HEK293 (cell line): ENCODE results near the gene PRPF8.
A peak's percentile ranks its signal among the peaks of the same experiment; 100 is the strongest.

Source experiments
- EGR2 ChIP-seq: fragments of 450-650 bp; formaldehyde crosslinking; IDR thresholded peaks from 2 replicates; pipeline ENCODE4 v1.5.1; 2016; ENCODE audit warnings: low read depth, missing biosample characterization, missing genetic modification characterization
- GLIS1 ChIP-seq: fragments of 450-650 bp; formaldehyde crosslinking; IDR thresholded peaks from 2 replicates; pipeline ENCODE4 v1.5.1; 2016; ENCODE audit warnings: missing biosample characterization, missing genetic modification characterization
- HOXA7 ChIP-seq: sonication (generic); formaldehyde crosslinking; IDR thresholded peaks from 2 replicates; pipeline ENCODE4 v1.8.1; 2022; ENCODE audit warnings: missing genetic modification reagents, borderline replicate concordance
- IKZF3 ChIP-seq: fragments of 450-650 bp; IDR thresholded peaks from 2 replicates; pipeline ENCODE4 v1.5.0; 2018; ENCODE audit warnings: missing biosample characterization, mild to moderate bottlenecking, missing genetic modification characterization, moderate library complexity
- KLF1 ChIP-seq: fragments of 450-650 bp; formaldehyde crosslinking; IDR thresholded peaks from 2 replicates; pipeline ENCODE4 v1.5.1; 2016; ENCODE audit warnings: missing biosample characterization, missing genetic modification characterization
- KLF8 ChIP-seq: fragments of 450-650 bp; formaldehyde crosslinking; IDR thresholded peaks from 2 replicates; pipeline ENCODE4 v1.5.1; 2016; ENCODE audit warnings: missing biosample characterization, missing genetic modification characterization
- SP7 ChIP-seq: fragments of 450-650 bp; formaldehyde crosslinking; IDR thresholded peaks from 2 replicates; pipeline ENCODE4 v1.5.1; 2016; ENCODE audit warnings: missing biosample characterization, missing genetic modification characterization
- ZBTB20 ChIP-seq: fragments of 450-650 bp; formaldehyde crosslinking; IDR thresholded peaks from 2 replicates; pipeline ENCODE4 v1.5.1; 2016; ENCODE audit warnings: missing biosample characterization, missing genetic modification characterization
- ZBTB8A ChIP-seq: fragments of 450-650 bp; formaldehyde crosslinking; IDR thresholded peaks from 2 replicates; pipeline ENCODE4 v1.5.1; 2016; ENCODE audit warnings: missing biosample characterization, missing genetic modification characterization
- ZFP69B ChIP-seq: fragments of 450-650 bp; formaldehyde crosslinking; IDR thresholded peaks from 2 replicates; pipeline ENCODE4 v1.5.1; 2016; ENCODE audit warnings: missing biosample characterization, missing genetic modification characterization
- ZIC2 ChIP-seq: fragments of 450-650 bp; formaldehyde crosslinking; IDR thresholded peaks from 2 replicates; pipeline ENCODE4 v1.5.1; 2016; ENCODE audit warnings: missing biosample characterization, missing genetic modification characterization
- ZNF132 ChIP-seq: fragments of 450-650 bp; formaldehyde crosslinking; IDR thresholded peaks from 2 replicates; pipeline ENCODE4 v1.5.1; 2017; ENCODE audit warnings: missing biosample characterization, missing genetic modification characterization, borderline replicate concordance
- ZNF169 ChIP-seq: fragments of 450-650 bp; formaldehyde crosslinking; IDR thresholded peaks from 2 replicates; pipeline ENCODE4 v1.5.1; 2016; ENCODE audit warnings: missing biosample characterization, missing genetic modification characterization
- ZNF184 ChIP-seq: fragments of 450-650 bp; IDR thresholded peaks from 2 replicates; pipeline ENCODE4 v1.5.1; 2018; ENCODE audit warnings: missing biosample characterization, mild to moderate bottlenecking, missing genetic modification characterization
- ZNF324 ChIP-seq: fragments of 450-650 bp; formaldehyde crosslinking; IDR thresholded peaks from 2 replicates; pipeline ENCODE4 v1.5.1; 2016; ENCODE audit warnings: missing biosample characterization, missing genetic modification characterization
- ZNF335 ChIP-seq: fragments of 450-650 bp; formaldehyde crosslinking; conservative IDR thresholded peaks from 2 replicates; pipeline ENCODE4 v1.5.1; 2016; ENCODE audit warnings: missing biosample characterization, missing genetic modification characterization
- ZNF423 ChIP-seq: fragments of 450-650 bp; formaldehyde crosslinking; IDR thresholded peaks from 2 replicates; pipeline ENCODE4 v1.5.1; 2016; ENCODE audit warnings: missing biosample characterization, missing genetic modification characterization
- ZNF621 ChIP-seq: fragments of 450-650 bp; formaldehyde crosslinking; IDR thresholded peaks from 2 replicates; pipeline ENCODE4 v1.5.1; 2017; ENCODE audit warnings: missing biosample characterization, missing genetic modification characterization
- ZNF629 ChIP-seq: fragments of 450-650 bp; formaldehyde crosslinking; IDR thresholded peaks from 2 replicates; pipeline ENCODE4 v1.5.1; 2017; ENCODE audit warnings: missing biosample characterization, missing genetic modification characterization
- ZNF707 ChIP-seq: fragments of 450-650 bp; formaldehyde crosslinking; IDR thresholded peaks from 2 replicates; pipeline ENCODE4 v1.5.1; 2016; ENCODE audit warnings: missing biosample characterization, missing genetic modification characterization
- TF ChIP-seq, protein P1 (sequence below): fragments of 450-650 bp; formaldehyde crosslinking; IDR thresholded peaks from 2 replicates; pipeline ENCODE4 v1.5.1; 2017; ENCODE audit warnings: missing biosample characterization, mild to moderate bottlenecking, missing genetic modification characterization, moderate library complexity
- TF ChIP-seq, protein P2 (sequence below): fragments of 450-650 bp; formaldehyde crosslinking; IDR thresholded peaks from 2 replicates; pipeline ENCODE4 v1.5.1; 2016; ENCODE audit warnings: missing biosample characterization, missing genetic modification characterization
- TF ChIP-seq, protein P3 (sequence below): fragments of 450-650 bp; formaldehyde crosslinking; IDR thresholded peaks from 2 replicates; pipeline ENCODE4 v1.5.1; 2016; ENCODE audit warnings: missing biosample characterization, missing genetic modification characterization
- TF ChIP-seq, protein P4 (sequence below): fragments of 450-650 bp; formaldehyde crosslinking; IDR thresholded peaks from 2 replicates; pipeline ENCODE4 v1.5.1; 2017; ENCODE audit warnings: missing biosample characterization, missing genetic modification characterization
- TF ChIP-seq, protein P5 (sequence below): fragments of 450-650 bp; formaldehyde crosslinking; IDR thresholded peaks from 2 replicates; pipeline ENCODE4 v1.5.1; 2016; ENCODE audit warnings: missing biosample characterization, missing genetic modification characterization
- TF ChIP-seq, protein P6 (sequence below): fragments of 450-650 bp; formaldehyde crosslinking; IDR thresholded peaks from 2 replicates; pipeline ENCODE4 v1.5.1; 2016; ENCODE audit warnings: missing biosample characterization, missing genetic modification characterization
- TF ChIP-seq, protein P7 (sequence below): fragments of 450-650 bp; formaldehyde crosslinking; IDR thresholded peaks from 2 replicates; pipeline ENCODE4 v1.5.1; 2016; ENCODE audit warnings: missing biosample characterization, missing genetic modification characterization

Gene PRPF8

DNA sequence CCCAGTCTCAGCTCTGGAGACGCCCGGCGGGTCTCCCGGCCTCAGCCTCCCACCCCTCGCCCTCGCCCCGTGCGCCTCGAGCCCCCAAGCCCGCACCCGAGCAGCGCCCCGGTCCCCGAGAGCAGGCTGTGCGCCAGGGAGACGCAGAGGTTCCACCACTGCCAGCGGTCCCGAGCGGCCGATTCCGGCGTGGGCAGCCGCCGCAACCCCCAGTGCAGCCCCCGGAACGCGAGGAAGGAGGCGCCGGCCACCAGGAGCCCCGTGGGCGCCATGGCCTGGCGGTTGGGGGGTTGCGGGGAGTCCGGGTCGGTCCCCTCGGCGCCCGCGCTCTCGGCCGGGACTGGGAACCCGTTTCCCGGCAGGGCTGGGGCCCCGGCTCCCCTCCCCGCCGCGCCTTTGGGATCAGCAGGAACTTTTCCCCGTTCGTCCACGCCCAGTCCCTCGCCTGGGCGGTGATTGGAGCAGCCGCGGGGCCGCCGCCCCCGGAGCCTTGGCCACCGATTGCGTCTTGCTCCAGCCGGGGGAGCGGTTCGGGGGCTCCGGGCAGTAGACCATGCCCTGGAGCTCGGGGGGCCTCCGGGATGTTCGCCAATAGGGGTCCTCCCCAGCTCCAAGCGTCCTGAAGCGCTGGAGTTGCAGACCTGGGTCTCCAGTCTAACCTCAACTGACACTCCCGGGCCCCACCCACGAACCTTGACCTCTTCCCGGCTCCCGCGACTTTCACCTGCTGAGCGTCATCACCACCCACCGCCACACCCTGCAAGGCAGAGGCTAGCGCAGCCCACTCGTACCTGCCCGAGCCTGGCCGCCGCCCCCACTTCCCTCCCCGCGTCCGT lies 25.5 kb upstream of the PRPF8 start, which contains the start of gene TLCD2 (continued):
- TF ChIP-seq, protein P1, sequence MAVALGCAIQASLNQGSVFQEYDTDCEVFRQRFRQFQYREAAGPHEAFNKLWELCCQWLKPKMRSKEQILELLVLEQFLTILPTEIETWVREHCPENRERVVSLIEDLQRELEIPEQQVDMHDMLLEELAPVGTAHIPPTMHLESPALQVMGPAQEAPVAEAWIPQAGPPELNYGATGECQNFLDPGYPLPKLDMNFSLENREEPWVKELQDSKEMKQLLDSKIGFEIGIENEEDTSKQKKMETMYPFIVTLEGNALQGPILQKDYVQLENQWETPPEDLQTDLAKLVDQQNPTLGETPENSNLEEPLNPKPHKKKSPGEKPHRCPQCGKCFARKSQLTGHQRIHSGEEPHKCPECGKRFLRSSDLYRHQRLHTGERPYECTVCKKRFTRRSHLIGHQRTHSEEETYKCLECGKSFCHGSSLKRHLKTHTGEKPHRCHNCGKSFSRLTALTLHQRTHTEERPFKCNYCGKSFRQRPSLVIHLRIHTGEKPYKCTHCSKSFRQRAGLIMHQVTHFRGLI (tag by site-specific recombination) = no peak
- peak; percentile 96 for TF ChIP-seq IKZF3
- TF ChIP-seq ZNF621 (tag by site-specific recombination) = no peak
- no peak for TF ChIP-seq ZNF132
- TF ChIP-seq GLIS1 (tag by site-specific recombination) = peak; percentile 66
- peak; percentile 58 for TF ChIP-seq ZNF335 (tag by site-specific recombination)
- TF ChIP-seq HOXA7 (CRISPR knock-in tag) = no peak
- TF ChIP-seq ZBTB20 (tag by site-specific recombination) = peak; percentile 96
- TF ChIP-seq EGR2 (tag by site-specific recombination) = peak; percentile 84
- peak; percentile 38; the same call in 1 of the 2 replicates for TF ChIP-seq SP7 (tag by site-specific recombination)
- peak; percentile 59; the same call in 1 of the 2 replicates for TF ChIP-seq KLF8 (tag by site-specific recombination)
- peak; percentile 84 for TF ChIP-seq ZFP69B (tag by site-specific recombination)
- peak; percentile 74; the same call in 1 of the 2 replicates for TF ChIP-seq ZNF324 (tag by site-specific recombination)
- 0 out of 2 replicates have a peak, but pooled peaks have one; percentile 13 for TF ChIP-seq ZNF423 (tag by site-specific recombination)
- TF ChIP-seq, protein P2, sequence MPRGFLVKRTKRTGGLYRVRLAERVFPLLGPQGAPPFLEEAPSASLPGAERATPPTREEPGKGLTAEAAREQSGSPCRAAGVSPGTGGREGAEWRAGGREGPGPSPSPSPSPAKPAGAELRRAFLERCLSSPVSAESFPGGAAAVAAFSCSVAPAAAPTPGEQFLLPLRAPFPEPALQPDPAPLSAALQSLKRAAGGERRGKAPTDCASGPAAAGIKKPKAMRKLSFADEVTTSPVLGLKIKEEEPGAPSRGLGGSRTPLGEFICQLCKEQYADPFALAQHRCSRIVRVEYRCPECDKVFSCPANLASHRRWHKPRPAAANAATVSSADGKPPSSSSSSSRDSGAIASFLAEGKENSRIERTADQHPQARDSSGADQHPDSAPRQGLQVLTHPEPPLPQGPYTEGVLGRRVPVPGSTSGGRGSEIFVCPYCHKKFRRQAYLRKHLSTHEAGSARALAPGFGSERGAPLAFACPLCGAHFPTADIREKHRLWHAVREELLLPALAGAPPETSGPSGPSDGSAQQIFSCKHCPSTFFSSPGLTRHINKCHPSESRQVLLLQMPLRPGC (tag by site-specific recombination) = peak; percentile 3; the same call in 1 of the 2 replicates
- TF ChIP-seq KLF1 = peak; percentile 95
- TF ChIP-seq ZNF169 (tag by site-specific recombination) = 0 out of 2 replicates have a peak, but pooled peaks have one; percentile 21
- TF ChIP-seq, protein P3, sequence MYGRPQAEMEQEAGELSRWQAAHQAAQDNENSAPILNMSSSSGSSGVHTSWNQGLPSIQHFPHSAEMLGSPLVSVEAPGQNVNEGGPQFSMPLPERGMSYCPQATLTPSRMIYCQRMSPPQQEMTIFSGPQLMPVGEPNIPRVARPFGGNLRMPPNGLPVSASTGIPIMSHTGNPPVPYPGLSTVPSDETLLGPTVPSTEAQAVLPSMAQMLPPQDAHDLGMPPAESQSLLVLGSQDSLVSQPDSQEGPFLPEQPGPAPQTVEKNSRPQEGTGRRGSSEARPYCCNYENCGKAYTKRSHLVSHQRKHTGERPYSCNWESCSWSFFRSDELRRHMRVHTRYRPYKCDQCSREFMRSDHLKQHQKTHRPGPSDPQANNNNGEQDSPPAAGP = peak; percentile 80
- TF ChIP-seq, protein P4, sequence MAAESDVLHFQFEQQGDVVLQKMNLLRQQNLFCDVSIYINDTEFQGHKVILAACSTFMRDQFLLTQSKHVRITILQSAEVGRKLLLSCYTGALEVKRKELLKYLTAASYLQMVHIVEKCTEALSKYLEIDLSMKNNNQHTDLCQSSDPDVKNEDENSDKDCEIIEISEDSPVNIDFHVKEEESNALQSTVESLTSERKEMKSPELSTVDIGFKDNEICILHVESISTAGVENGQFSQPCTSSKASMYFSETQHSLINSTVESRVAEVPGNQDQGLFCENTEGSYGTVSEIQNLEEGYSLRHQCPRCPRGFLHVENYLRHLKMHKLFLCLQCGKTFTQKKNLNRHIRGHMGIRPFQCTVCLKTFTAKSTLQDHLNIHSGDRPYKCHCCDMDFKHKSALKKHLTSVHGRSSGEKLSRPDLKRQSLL = peak; percentile 18; the same call in 1 of the 2 replicates
- TF ChIP-seq ZNF629 (tag by site-specific recombination) = peak; percentile 43; the same call in 1 of the 2 replicates
- TF ChIP-seq, protein P5, sequence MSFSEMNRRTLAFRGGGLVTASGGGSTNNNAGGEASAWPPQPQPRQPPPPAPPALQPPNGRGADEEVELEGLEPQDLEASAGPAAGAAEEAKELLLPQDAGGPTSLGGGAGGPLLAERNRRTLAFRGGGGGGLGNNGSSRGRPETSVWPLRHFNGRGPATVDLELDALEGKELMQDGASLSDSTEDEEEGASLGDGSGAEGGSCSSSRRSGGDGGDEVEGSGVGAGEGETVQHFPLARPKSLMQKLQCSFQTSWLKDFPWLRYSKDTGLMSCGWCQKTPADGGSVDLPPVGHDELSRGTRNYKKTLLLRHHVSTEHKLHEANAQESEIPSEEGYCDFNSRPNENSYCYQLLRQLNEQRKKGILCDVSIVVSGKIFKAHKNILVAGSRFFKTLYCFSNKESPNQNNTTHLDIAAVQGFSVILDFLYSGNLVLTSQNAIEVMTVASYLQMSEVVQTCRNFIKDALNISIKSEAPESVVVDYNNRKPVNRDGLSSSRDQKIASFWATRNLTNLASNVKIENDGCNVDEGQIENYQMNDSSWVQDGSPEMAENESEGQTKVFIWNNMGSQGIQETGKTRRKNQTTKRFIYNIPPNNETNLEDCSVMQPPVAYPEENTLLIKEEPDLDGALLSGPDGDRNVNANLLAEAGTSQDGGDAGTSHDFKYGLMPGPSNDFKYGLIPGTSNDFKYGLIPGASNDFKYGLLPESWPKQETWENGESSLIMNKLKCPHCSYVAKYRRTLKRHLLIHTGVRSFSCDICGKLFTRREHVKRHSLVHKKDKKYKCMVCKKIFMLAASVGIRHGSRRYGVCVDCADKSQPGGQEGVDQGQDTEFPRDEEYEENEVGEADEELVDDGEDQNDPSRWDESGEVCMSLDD = 0 out of 2 replicates have a peak, but pooled peaks have one; percentile 43
- peak; percentile 37; the same call in 1 of the 2 replicates for TF ChIP-seq ZBTB8A (tag by site-specific recombination)
- TF ChIP-seq, protein P6, sequence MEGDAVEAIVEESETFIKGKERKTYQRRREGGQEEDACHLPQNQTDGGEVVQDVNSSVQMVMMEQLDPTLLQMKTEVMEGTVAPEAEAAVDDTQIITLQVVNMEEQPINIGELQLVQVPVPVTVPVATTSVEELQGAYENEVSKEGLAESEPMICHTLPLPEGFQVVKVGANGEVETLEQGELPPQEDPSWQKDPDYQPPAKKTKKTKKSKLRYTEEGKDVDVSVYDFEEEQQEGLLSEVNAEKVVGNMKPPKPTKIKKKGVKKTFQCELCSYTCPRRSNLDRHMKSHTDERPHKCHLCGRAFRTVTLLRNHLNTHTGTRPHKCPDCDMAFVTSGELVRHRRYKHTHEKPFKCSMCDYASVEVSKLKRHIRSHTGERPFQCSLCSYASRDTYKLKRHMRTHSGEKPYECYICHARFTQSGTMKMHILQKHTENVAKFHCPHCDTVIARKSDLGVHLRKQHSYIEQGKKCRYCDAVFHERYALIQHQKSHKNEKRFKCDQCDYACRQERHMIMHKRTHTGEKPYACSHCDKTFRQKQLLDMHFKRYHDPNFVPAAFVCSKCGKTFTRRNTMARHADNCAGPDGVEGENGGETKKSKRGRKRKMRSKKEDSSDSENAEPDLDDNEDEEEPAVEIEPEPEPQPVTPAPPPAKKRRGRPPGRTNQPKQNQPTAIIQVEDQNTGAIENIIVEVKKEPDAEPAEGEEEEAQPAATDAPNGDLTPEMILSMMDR (tag by site-specific recombination) = 0 out of 2 replicates have a peak, but pooled peaks have one; percentile 8
- TF ChIP-seq, protein P7, sequence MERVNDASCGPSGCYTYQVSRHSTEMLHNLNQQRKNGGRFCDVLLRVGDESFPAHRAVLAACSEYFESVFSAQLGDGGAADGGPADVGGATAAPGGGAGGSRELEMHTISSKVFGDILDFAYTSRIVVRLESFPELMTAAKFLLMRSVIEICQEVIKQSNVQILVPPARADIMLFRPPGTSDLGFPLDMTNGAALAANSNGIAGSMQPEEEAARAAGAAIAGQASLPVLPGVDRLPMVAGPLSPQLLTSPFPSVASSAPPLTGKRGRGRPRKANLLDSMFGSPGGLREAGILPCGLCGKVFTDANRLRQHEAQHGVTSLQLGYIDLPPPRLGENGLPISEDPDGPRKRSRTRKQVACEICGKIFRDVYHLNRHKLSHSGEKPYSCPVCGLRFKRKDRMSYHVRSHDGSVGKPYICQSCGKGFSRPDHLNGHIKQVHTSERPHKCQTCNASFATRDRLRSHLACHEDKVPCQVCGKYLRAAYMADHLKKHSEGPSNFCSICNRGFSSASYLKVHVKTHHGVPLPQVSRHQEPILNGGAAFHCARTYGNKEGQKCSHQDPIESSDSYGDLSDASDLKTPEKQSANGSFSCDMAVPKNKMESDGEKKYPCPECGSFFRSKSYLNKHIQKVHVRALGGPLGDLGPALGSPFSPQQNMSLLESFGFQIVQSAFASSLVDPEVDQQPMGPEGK (tag by site-specific recombination) = peak; percentile 94
- peak; percentile 87 for TF ChIP-seq ZIC2 (tag by site-specific recombination)
- TF ChIP-seq ZNF707 (tag by site-specific recombination) = no peak
- no peak for TF ChIP-seq ZNF184
